IMR-90 (cell line): ENCODE data around the gene RHCE.

ENCODE experiments used
- BHLHE40 ChIP-seq: fragments of 150-350 bp; IDR thresholded peaks from 2 replicates; pipeline ENCODE4 v1.6.1; 2016; ENCODE audit warnings: mild to moderate bottlenecking, low read depth, low read length
- CEBPB ChIP-seq: IDR thresholded peaks from 2 replicates; pipeline ENCODE4 v1.6.1; 2012; ENCODE audit warnings: low read depth, low read length, improper control_type of control experiment
- CHD1 ChIP-seq: IDR thresholded peaks from 2 replicates; pipeline ENCODE4 v1.6.1; 2012; ENCODE audit warnings: low read depth, low read length, improper control_type of control experiment
- FOS ChIP-seq: fragments of 150-350 bp; IDR thresholded peaks from 2 replicates; pipeline ENCODE4 v1.6.1; 2016; ENCODE audit warnings: low read depth, low read length
- MAFK ChIP-seq: IDR thresholded peaks from 2 replicates; pipeline ENCODE4 v1.6.1; 2012; ENCODE audit warnings: low read depth, low read length, improper control_type of control experiment
- MAZ ChIP-seq: IDR thresholded peaks from 2 replicates; pipeline ENCODE4 v1.6.1; 2012; ENCODE audit warnings: low read depth, mild to moderate bottlenecking, low read length, improper control_type of control experiment, moderate library complexity, borderline replicate concordance
- MXI1 ChIP-seq: IDR thresholded peaks from 2 replicates; pipeline ENCODE4 v1.6.1; 2012; ENCODE audit warnings: low read depth, mild to moderate bottlenecking, low read length, moderate library complexity, borderline replicate concordance
- POLR2A ChIP-seq: IDR thresholded peaks from 2 replicates; pipeline ENCODE4 v1.6.1; 2012; ENCODE audit warnings: mild to moderate bottlenecking, low read depth, low read length
- RAD21 ChIP-seq: IDR thresholded peaks from 2 replicates; pipeline ENCODE4 v1.6.1; 2012; ENCODE audit warnings: low read length, improper control_type of control experiment
- RCOR1 ChIP-seq: IDR thresholded peaks from 2 replicates; pipeline ENCODE4 v1.6.1; 2012; ENCODE audit warnings: mild to moderate bottlenecking, low read length, improper control_type of control experiment; ENCODE audit not compliant: insufficient replicate concordance
- RFX5 ChIP-seq: IDR thresholded peaks from 2 replicates; pipeline ENCODE4 v1.8.0; 2012; ENCODE audit warnings: low read depth, mild to moderate bottlenecking, low read length, moderate library complexity
- USF2 ChIP-seq: fragments of 150-350 bp; IDR thresholded peaks from 2 replicates; pipeline ENCODE4 v1.6.1; 2017; ENCODE audit warnings: mild to moderate bottlenecking, antibody characterized with exemption, low read length, low read depth
- TF ChIP-seq, protein P1 (sequence below): conservative IDR thresholded peaks from 2 replicates; pipeline ENCODE4 v1.5.1; 2012; ENCODE audit warnings: mild to moderate bottlenecking, low read depth, low read length, improper control_type of control experiment
- TF ChIP-seq, protein P2 (sequence below): fragments of 150-350 bp; IDR thresholded peaks from 2 replicates; pipeline ENCODE4 v1.6.1; 2016; ENCODE audit warnings: low read depth, mild to moderate bottlenecking, low read length, moderate library complexity, borderline replicate concordance

DNA sequence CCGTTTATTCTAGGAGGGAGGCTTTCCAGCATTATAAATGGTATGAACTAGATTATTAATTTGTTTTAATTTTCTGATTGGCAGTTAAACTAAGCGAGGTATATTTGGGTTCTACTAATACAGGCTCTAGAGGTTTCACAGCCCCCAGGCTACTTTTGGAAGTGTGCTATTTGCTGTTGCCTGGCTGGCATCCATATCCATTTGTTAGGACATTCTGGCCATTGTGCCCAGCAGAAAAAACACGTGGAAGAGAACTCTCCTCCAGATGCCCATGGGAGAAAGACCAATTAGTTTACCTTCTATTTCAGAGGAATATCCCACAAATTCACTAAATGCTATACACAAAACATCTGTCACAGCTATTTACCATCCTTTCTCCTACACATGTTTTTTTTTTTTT lies 39.4 kb upstream of the RHCE start:
- TF ChIP-seq, protein P1, sequence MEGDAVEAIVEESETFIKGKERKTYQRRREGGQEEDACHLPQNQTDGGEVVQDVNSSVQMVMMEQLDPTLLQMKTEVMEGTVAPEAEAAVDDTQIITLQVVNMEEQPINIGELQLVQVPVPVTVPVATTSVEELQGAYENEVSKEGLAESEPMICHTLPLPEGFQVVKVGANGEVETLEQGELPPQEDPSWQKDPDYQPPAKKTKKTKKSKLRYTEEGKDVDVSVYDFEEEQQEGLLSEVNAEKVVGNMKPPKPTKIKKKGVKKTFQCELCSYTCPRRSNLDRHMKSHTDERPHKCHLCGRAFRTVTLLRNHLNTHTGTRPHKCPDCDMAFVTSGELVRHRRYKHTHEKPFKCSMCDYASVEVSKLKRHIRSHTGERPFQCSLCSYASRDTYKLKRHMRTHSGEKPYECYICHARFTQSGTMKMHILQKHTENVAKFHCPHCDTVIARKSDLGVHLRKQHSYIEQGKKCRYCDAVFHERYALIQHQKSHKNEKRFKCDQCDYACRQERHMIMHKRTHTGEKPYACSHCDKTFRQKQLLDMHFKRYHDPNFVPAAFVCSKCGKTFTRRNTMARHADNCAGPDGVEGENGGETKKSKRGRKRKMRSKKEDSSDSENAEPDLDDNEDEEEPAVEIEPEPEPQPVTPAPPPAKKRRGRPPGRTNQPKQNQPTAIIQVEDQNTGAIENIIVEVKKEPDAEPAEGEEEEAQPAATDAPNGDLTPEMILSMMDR: no peak
- no peak for TF ChIP-seq POLR2A
- TF ChIP-seq MXI1: no peak
- TF ChIP-seq MAZ: no peak
- TF ChIP-seq BHLHE40: no peak
- no peak for TF ChIP-seq RCOR1
- no peak for TF ChIP-seq RAD21
- no peak for TF ChIP-seq CHD1
- TF ChIP-seq, protein P2, sequence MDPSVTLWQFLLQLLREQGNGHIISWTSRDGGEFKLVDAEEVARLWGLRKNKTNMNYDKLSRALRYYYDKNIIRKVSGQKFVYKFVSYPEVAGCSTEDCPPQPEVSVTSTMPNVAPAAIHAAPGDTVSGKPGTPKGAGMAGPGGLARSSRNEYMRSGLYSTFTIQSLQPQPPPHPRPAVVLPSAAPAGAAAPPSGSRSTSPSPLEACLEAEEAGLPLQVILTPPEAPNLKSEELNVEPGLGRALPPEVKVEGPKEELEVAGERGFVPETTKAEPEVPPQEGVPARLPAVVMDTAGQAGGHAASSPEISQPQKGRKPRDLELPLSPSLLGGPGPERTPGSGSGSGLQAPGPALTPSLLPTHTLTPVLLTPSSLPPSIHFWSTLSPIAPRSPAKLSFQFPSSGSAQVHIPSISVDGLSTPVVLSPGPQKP: no peak
- TF ChIP-seq MAFK: no peak
- TF ChIP-seq USF2: no peak
- TF ChIP-seq CEBPB: no peak
- no peak for TF ChIP-seq FOS
- TF ChIP-seq RFX5: no peak
